H1 (cell line): ENCODE results near the gene PACSIN1. TPM values are rescaled to one million over a fixed set of nuclear protein-coding genes. Genes with fewer than 3 reads are reported as not detected.
A peak's percentile ranks its signal among the peaks of the same experiment; 100 is the strongest.

ENCODE experiments used
- CTCF ChIA-PET: fragments of 300-600 bp; sonication (Branson Sonifier 250); formaldehyde crosslinking; loops from one replicate; lab custom pipeline; 2021; ENCODE audit not compliant: partially characterized antibody; lab: Charles Lee
- POLR2A ChIA-PET: fragments of 300-600 bp; sonication (Branson Sonifier 250); formaldehyde crosslinking; loops from one replicate; lab custom pipeline; 2021; ENCODE audit warnings: inconsistent platforms; ENCODE audit not compliant: partially characterized antibody; lab: Charles Lee
- DNase-seq, 2 experiments: peaks; one replicate each; pipeline versions ENCODE4 v3.0.0 to v3.0.0-alpha.2; 2010 to 2022; ENCODE audit warnings: low spot score in 2 of 2, low read depth in 1 of 2, mixed read lengths in 1 of 2
- FAIRE-seq: peaks from 2 replicates; lab custom pipeline; 2011; peaks lifted over from hg19 to GRCh38; lab: Jason Lieb, UNC
- H2AFZ ChIP-seq: 2 replicates; pipeline ENCODE4 v1.8.1; 2012; ENCODE audit warnings: low read length, inconsistent platforms
- H2AK5ac ChIP-seq: 2 replicates; pipeline ENCODE4 v1.6.1; 2013; ENCODE audit warnings: low read depth, low read length
- H2BK120ac ChIP-seq: replicated peaks from 2 replicates; pipeline ENCODE3; 2013; ENCODE audit warnings: low read depth, low read length, inconsistent platforms
- H2BK12ac ChIP-seq: 2 replicates; pipeline ENCODE4 v1.6.1; 2013; ENCODE audit warnings: low read depth, low read length
- H2BK15ac ChIP-seq: 2 replicates; pipeline ENCODE4 v1.6.1; 2013; ENCODE audit warnings: low read length
- H2BK20ac ChIP-seq: 2 replicates; pipeline ENCODE4 v1.6.1; 2013; ENCODE audit warnings: low read length
- H2BK5ac ChIP-seq: 2 replicates; pipeline ENCODE4 v1.6.1; 2013; ENCODE audit warnings: low read depth, low read length
- H3K14ac ChIP-seq: 2 replicates; pipeline ENCODE4 v1.6.1; 2013; ENCODE audit warnings: inconsistent platforms; ENCODE audit not compliant: insufficient read length
- H3K18ac ChIP-seq: 2 replicates; pipeline ENCODE4 v1.6.1; 2013; ENCODE audit warnings: low read length; ENCODE audit errors: extremely low read depth
- H3K23ac ChIP-seq: 2 replicates; pipeline ENCODE4 v1.6.1; 2013; ENCODE audit warnings: inconsistent platforms; ENCODE audit not compliant: insufficient read length
- H3K23me2 ChIP-seq: 2 replicates; pipeline ENCODE4 v1.6.1; 2013; ENCODE audit warnings: low read depth, low read length
- H3K27ac ChIP-seq: 2 replicates; pipeline ENCODE4 v1.6.1; 2011; ENCODE audit warnings: low read depth, low read length, inconsistent platforms
- H3K27me3 ChIP-seq, 4 experiments: replicated peaks in 1 of 4; 1 replicate in 1 of 4; 2 replicates in 3 of 4; pipeline versions ENCODE4 v1.6.1 to v1.8.1; 2011 to 2013; ENCODE audit warnings: low read length in 3 of 4, mild to moderate bottlenecking in 3 of 4, inconsistent platforms in 2 of 4, mixed read lengths in 2 of 4, moderate library complexity in 1 of 4; ENCODE audit not compliant: control insufficient read depth in 3 of 4, insufficient read depth in 3 of 4; ENCODE audit errors: extremely low read depth in 1 of 4
- H3K36me3 ChIP-seq, 4 experiments: 2 replicates each; pipeline versions ENCODE4 v1.6.1 to v1.8.1; 2011 to 2013; ENCODE audit warnings: mild to moderate bottlenecking in 4 of 4, low read length in 3 of 4, moderate library complexity in 2 of 4, control low read depth in 1 of 4, inconsistent platforms in 1 of 4; ENCODE audit not compliant: insufficient read depth in 4 of 4, control insufficient read depth in 2 of 4
- H3K4ac ChIP-seq: replicated peaks from 2 replicates; pipeline ENCODE3; 2013; ENCODE audit warnings: low read length, low read depth, mixed read lengths, inconsistent platforms; ENCODE audit not compliant: insufficient read length
- H3K4me1 ChIP-seq, 4 experiments: replicated peaks in 1 of 4; 1 replicate in 1 of 4; 2 replicates in 3 of 4; pipeline versions ENCODE4 v1.6.1 to v1.8.1; 2011 to 2013; ENCODE audit warnings: low read length in 3 of 4, inconsistent platforms in 2 of 4, mixed read lengths in 1 of 4; ENCODE audit not compliant: insufficient read depth in 4 of 4, control insufficient read depth in 3 of 4
- H3K4me2 ChIP-seq, 2 experiments: 2 replicates each; pipeline versions ENCODE4 v1.6.1 to v1.8.1; 2011 to 2013; ENCODE audit warnings: low read depth in 2 of 2, low read length in 2 of 2, control low read depth in 1 of 2, inconsistent platforms in 1 of 2, mild to moderate bottlenecking in 1 of 2; ENCODE audit not compliant: insufficient read depth in 1 of 2
- H3K4me3 ChIP-seq, 4 experiments: fragments of 200-600, 300-600 bp in 1 of 4; sonication (generic), shearing (Covaris generic), sonication (Bioruptor Twin) in 1 of 4; 2 replicates each; pipeline versions ENCODE4 v1.5.1 to v1.8.1; 2011 to 2016; ENCODE audit warnings: low read length in 4 of 4, low read depth in 3 of 4, control low read depth in 2 of 4, inconsistent platforms in 2 of 4, mild to moderate bottlenecking in 2 of 4, mixed read lengths in 1 of 4, moderate library complexity in 1 of 4; ENCODE audit not compliant: insufficient read depth in 2 of 4; ENCODE audit errors: extremely low read depth in 1 of 4
- H3K56ac ChIP-seq: replicated peaks from 2 replicates; pipeline ENCODE3; 2013; ENCODE audit warnings: low read depth, mild to moderate bottlenecking, mixed read lengths, low read length, inconsistent platforms; ENCODE audit not compliant: insufficient read length
- H3K79me1 ChIP-seq: 2 replicates; pipeline ENCODE4 v1.6.1; 2013; ENCODE audit warnings: low read depth, low read length, control low read depth
- H3K79me2 ChIP-seq, 2 experiments: 2 replicates each; pipeline versions ENCODE4 v1.6.1 to v1.8.1; 2012 to 2013; ENCODE audit warnings: low read length in 2 of 2, mild to moderate bottlenecking in 2 of 2, inconsistent platforms in 1 of 2; ENCODE audit not compliant: insufficient read depth in 2 of 2, control insufficient read depth in 1 of 2
- H3K9ac ChIP-seq, 4 experiments: replicated peaks in 1 of 4; 1 replicate in 1 of 4; 2 replicates in 3 of 4; pipeline versions ENCODE4 v1.6.1 to v1.8.1; 2011 to 2013; ENCODE audit warnings: low read depth in 3 of 4, low read length in 3 of 4, control low read depth in 2 of 4, mild to moderate bottlenecking in 2 of 4, moderate library complexity in 2 of 4, inconsistent platforms in 1 of 4; ENCODE audit errors: extremely low read depth in 1 of 4
- H3K9me3 ChIP-seq, 2 experiments: 2 replicates each; pipeline versions ENCODE4 v1.6.1 to v1.8.1; 2012 to 2013; ENCODE audit warnings: mild to moderate bottlenecking in 2 of 2, moderate library complexity in 2 of 2, control low read depth in 1 of 2, inconsistent platforms in 1 of 2, low read depth in 1 of 2, low read length in 1 of 2, mixed read lengths in 1 of 2; ENCODE audit not compliant: insufficient read depth in 2 of 2
- H4K20me1 ChIP-seq, 2 experiments: replicated peaks in 1 of 2; 2 replicates each; pipeline versions ENCODE3 to v1.8.1; 2011 to 2013; ENCODE audit warnings: inconsistent platforms in 2 of 2, low read length in 2 of 2, mild to moderate bottlenecking in 1 of 2; ENCODE audit not compliant: insufficient read depth in 2 of 2, control insufficient read depth in 1 of 2
- H4K5ac ChIP-seq: 2 replicates; pipeline ENCODE4 v1.6.1; 2013; ENCODE audit warnings: low read length, low read depth, mixed read lengths, inconsistent platforms; ENCODE audit not compliant: insufficient read length
- H4K8ac ChIP-seq: 2 replicates; pipeline ENCODE4 v1.8.0; 2013; ENCODE audit warnings: mild to moderate bottlenecking, moderate library complexity, low read length, inconsistent platforms; ENCODE audit not compliant: insufficient read depth; ENCODE audit errors: extremely low read depth
- H4K91ac ChIP-seq: replicated peaks from 2 replicates; pipeline ENCODE3; 2013; ENCODE audit warnings: low read length, mixed read lengths, inconsistent platforms; ENCODE audit not compliant: insufficient read length
- RFX5 ChIP-seq: IDR thresholded peaks from 2 replicates; pipeline ENCODE4 v1.6.1; 2011; ENCODE audit warnings: low read depth, low read length, improper control_type of control experiment, borderline replicate concordance
- WGBS, 2 experiments: shearing (Covaris generic) in 1 of 2; methylation state at CpG; one replicate each; pipeline versions ENCODE4 v1.1.6 to v1.1.7; 2013 to 2015; ENCODE audit warnings: low lambda C conversion rate in 2 of 2, mixed read lengths in 2 of 2, inconsistent platforms in 1 of 2, low coverage in 1 of 2, missing lambda C conversion rate in 1 of 2; ENCODE audit not compliant: insufficient replicate concordance in 2 of 2, insufficient coverage in 1 of 2, insufficient read length in 1 of 2; ENCODE audit errors: extremely low coverage in 1 of 2, missing lambda C conversion rate in 1 of 2; 5-methylcytosine and 5-hydroxymethylcytosine counted together
- polyA plus RNA-seq, 7 experiments: library from polyadenylated mRNA; depleted of rRNA in 3 of 7; stranded (reverse) in 5 of 7; unstranded in 2 of 7; fragments of >200 nt in 5 of 7; fragments of 200-250 nt in 2 of 7; gene quantifications; 1 replicate in 5 of 7; 2 replicates in 1 of 7; 4 replicates in 1 of 7; pipeline versions ENCODE4 v1.2.1 to v1.2.3, GENCODE V29; 2011 to 2013; ENCODE audit warnings: missing spikeins in 2 of 7, mixed read lengths in 2 of 7
- total RNA-seq: library from RNA; stranded (reverse); fragmentation: NEBNext Ultra II Directional; extraction: Animal tissue kit (Norgen Biotek cat#: 25700); gene quantifications from 2 replicates; pipeline ENCODE4 v1.2.1, GENCODE V29; 2021

PACSIN1 gene
- total and polyA plus RNA-seq, 2 of the 8 experiments (the other 6 are each of a cell fraction or from before 2014, with no cell fraction given): 5.9 to 11.1 TPM

GRCh38 chr6:34469499-34469898 is 3.6 kb downstream of the PACSIN1 start:
- Histone ChIP-seq H4K91ac (no peak overlapping the region), H3K79me2 (no peaks in the 10 kb centered on the region), H4K8ac (peak overlapping the region; percentile 65; the same call in 1 of the 2 replicates), H3K79me1 (no peaks in the 10 kb centered on the region), H3K9ac (no peak overlapping the region), H3K23me2 (peaks cover 11% of the 10 kb centered on the region; the same call in 1 of the 2 replicates), H3K27ac (no peak overlapping the region), H2BK15ac (no peak overlapping the region), H2BK5ac (no peak overlapping the region), H4K5ac (no peak overlapping the region), H2AFZ (no peak overlapping the region), H3K36me3 (no peaks in the 10 kb centered on the region), H4K20me1 (no peaks in the 10 kb centered on the region), H3K9me3 (no peaks in the 10 kb centered on the region; a peak in 1 of 4 replicates), H2BK120ac (no peak overlapping the region), H3K56ac (no peak overlapping the region), H3K4me1 (peaks cover 0 to 7% (median 6%) of the 10 kb centered on the region in 4 experiments; a peak in 5 of 7 replicates), H2AK5ac (0 out of 2 replicates have a peak overlapping the region, but pooled peaks have one; percentile 24), H3K4me3 (no peak overlapping the region), H3K4ac (no peak overlapping the region), H2BK12ac (0 out of 2 replicates have a peak overlapping the region, but pooled peaks have one; percentile 27), H3K4me2 (no peak overlapping the region), H3K27me3 (peaks cover 0 to 11% (median 8%) of the 10 kb centered on the region in 4 experiments; a peak in 4 of 7 replicates), H3K23ac (no peak overlapping the region), H3K14ac (no peak overlapping the region), H3K18ac (no peak overlapping the region), H2BK20ac (no peak overlapping the region)
- 92% methylated on average over 3 of the region's 3 CpGs; no CpG with 5 or more reads in 1 of the 2 experiments for WGBS, 2 experiments
- DNase-seq (no peak), FAIRE-seq (no peak)
- CTCF ChIA-PET: interaction anchor here (1.8 kb wide), 1 partner anchor 12 kb away, joined by 6 read pairs; no protein-coding TSS in a partner anchor
- POLR2A ChIA-PET: interaction anchor here (1.2 to 1.6 kb wide), 3 partner anchors 14 to 27 kb away, joined by 3 to 7 read pairs (median 3); no protein-coding TSS in a partner anchor
- TF ChIP-seq RFX5: no peak
